MM.1S (cell line): ENCODE measurements around the gene ARR3.

Experiments
- DNase-seq: peaks from one replicate; pipeline ENCODE4 v3.0.0-alpha.2; 2015
- H2AFZ ChIP-seq: fragments of 300-600 bp; sonication (generic); 2 replicates; pipeline ENCODE4 v1.6.0; 2016; ENCODE audit warnings: antibody characterized with exemption, low read length
- H3F3A ChIP-seq: fragments of 300-600 bp; sonication (generic); 2 replicates; pipeline ENCODE4 v1.6.1; 2016; ENCODE audit warnings: mild to moderate bottlenecking, antibody characterized with exemption, low read length, moderate library complexity, mixed read lengths; ENCODE audit not compliant: insufficient read depth
- H3K27ac ChIP-seq: fragments of 300-600 bp; sonication (generic); 2 replicates; pipeline ENCODE4 v1.5.1; 2016; ENCODE audit warnings: mild to moderate bottlenecking, low read length
- H3K27me3 ChIP-seq: fragments of 300-600 bp; sonication (generic); replicated peaks from 2 replicates; pipeline ENCODE4 v1.6.0; 2016; ENCODE audit warnings: low read length; ENCODE audit not compliant: insufficient read depth
- H3K36me3 ChIP-seq: fragments of 300-600 bp; sonication (generic); replicated peaks from 2 replicates; pipeline ENCODE4 v1.6.1; 2016; ENCODE audit warnings: mild to moderate bottlenecking, low read length, mixed read lengths; ENCODE audit not compliant: insufficient read depth
- H3K4me1 ChIP-seq: fragments of 300-600 bp; sonication (generic); 2 replicates; pipeline ENCODE4 v1.6.1; 2016; ENCODE audit warnings: low read length, mixed read lengths
- H3K4me2 ChIP-seq: fragments of 300-600 bp; sonication (generic); 2 replicates; pipeline ENCODE4 v1.6.0; 2016; ENCODE audit warnings: low read depth, low read length
- H3K4me3 ChIP-seq: fragments of 300-600 bp; sonication (generic); 2 replicates; pipeline ENCODE4 v1.5.1; 2016; ENCODE audit warnings: low read length, mixed read lengths
- H3K79me2 ChIP-seq: fragments of 300-600 bp; sonication (generic); 2 replicates; pipeline ENCODE4 v1.6.1; 2016; ENCODE audit warnings: mixed run types, low read length, mixed read lengths
- H3K9ac ChIP-seq: fragments of 300-600 bp; sonication (generic); 2 replicates; pipeline ENCODE4 v1.6.1; 2016; ENCODE audit warnings: low read length, mixed read lengths
- H3K9me2 ChIP-seq: fragments of 300-600 bp; sonication (generic); replicated peaks from 2 replicates; pipeline ENCODE4 v1.6.1; 2016; ENCODE audit warnings: mild to moderate bottlenecking, low read length, mixed read lengths; ENCODE audit not compliant: insufficient read depth
- H3K9me3 ChIP-seq: fragments of 300-600 bp; sonication (generic); replicated peaks from 2 replicates; pipeline ENCODE4 v1.6.1; 2016; ENCODE audit warnings: mild to moderate bottlenecking, low read length, mixed read lengths; ENCODE audit not compliant: insufficient read depth
- H4K20me1 ChIP-seq: fragments of 300-600 bp; sonication (generic); 2 replicates; pipeline ENCODE4 v1.6.1; 2016; ENCODE audit warnings: mild to moderate bottlenecking, low read length, moderate library complexity, mixed read lengths; ENCODE audit not compliant: insufficient read depth
- CTCF ChIP-seq: fragments of 300-600 bp; sonication (generic); IDR thresholded peaks from 2 replicates; pipeline ENCODE4 v1.5.1; 2016; ENCODE audit warnings: antibody characterized with exemption, low read length, mixed read lengths
- EZH2 ChIP-seq: fragments of 300-600 bp; sonication (generic); optimal IDR thresholded peaks from 2 replicates; pipeline ENCODE3; 2017; ENCODE audit warnings: low read depth, mild to moderate bottlenecking, antibody characterized with exemption, low read length, mixed read lengths
- EZH2phosphoT487 ChIP-seq: fragments of 300-600 bp; sonication (generic); IDR thresholded peaks from 2 replicates; pipeline ENCODE4 v1.6.1; 2018; ENCODE audit warnings: antibody characterized with exemption, low read length

ARR3 gene

GRCh38 chrX:70268034-70268433 lies at the start of gene ARR3:
TSS of gene ARR3 (plus strand) at chrX:70268334. CDS start at chrX:70269386, 1,052 bp downstream.
- H3K27me3 ChIP-seq, result no peaks in the 10 kb centered on the region
- H3K4me1 ChIP-seq, result no peaks in the 10 kb centered on the region
- no peak within 1 kb of the TSS for H3K27ac ChIP-seq
- H3K9me2 ChIP-seq, result no peaks in the 10 kb centered on the region
- no peak within 1 kb of the TSS for H3K4me3 ChIP-seq
- no peak within 1 kb of the TSS for H3K9ac ChIP-seq
- no peak within 1 kb of the TSS for H2AFZ ChIP-seq
- TF ChIP-seq CTCF (no peak), EZH2phosphoT487 (no peak), EZH2 (no peak)
- no peak within 1 kb of the TSS for H3K4me2 ChIP-seq
- no peak for DNase-seq
- H3K79me2 ChIP-seq, result no peaks in the 10 kb centered on the region
- H3K9me3 ChIP-seq, result no peaks in the 10 kb centered on the region
- H3F3A ChIP-seq, result no peaks in the 10 kb centered on the region
- H3K36me3 ChIP-seq, result no peaks in the 10 kb centered on the region
- no peaks in the 10 kb centered on the region for H4K20me1 ChIP-seq

- Histone ChIP-seq H3K79me2 (no peaks in the 10 kb centered on the region), H3K9me3 (no peaks in the 10 kb centered on the region), H3K4me2 (no peak overlapping the region), H3K9ac (no peak overlapping the region), H4K20me1 (no peaks in the 10 kb centered on the region), H3F3A (no peaks in the 10 kb centered on the region), H3K27ac (no peak overlapping the region), H2AFZ (no peak overlapping the region), H3K4me1 (no peaks in the 10 kb centered on the region), H3K36me3 (no peaks in the 10 kb centered on the region), H3K4me3 (no peak overlapping the region), H3K9me2 (no peaks in the 10 kb centered on the region), H3K27me3 (no peaks in the 10 kb centered on the region)
- DNase-seq, result no peak
- TF ChIP-seq EZH2phosphoT487 (no peak), CTCF (no peak)
Observed at GRCh38 chrX:70219938-70220764, 48.0 kb upstream of the ARR3 start.

- DNase-seq, result no peak
- Histone ChIP-seq H3K79me2 (no peaks in the 10 kb centered on the region), H3K27ac (no peak overlapping the region), H3K4me2 (no peak overlapping the region), H3K4me1 (no peaks in the 10 kb centered on the region), H3K9me2 (no peaks in the 10 kb centered on the region), H3F3A (no peaks in the 10 kb centered on the region), H3K36me3 (no peaks in the 10 kb centered on the region), H3K27me3 (no peaks in the 10 kb centered on the region), H2AFZ (no peak overlapping the region), H3K4me3 (no peak overlapping the region), H4K20me1 (no peaks in the 10 kb centered on the region), H3K9me3 (no peaks in the 10 kb centered on the region), H3K9ac (no peak overlapping the region)
- TF ChIP-seq CTCF (no peak), EZH2 (no peak), EZH2phosphoT487 (no peak)
Observed at GRCh38 chrX:70226048-70226447, 42.1 kb upstream of the ARR3 start.
